ENCODE results near the gene CCN2. TPM values are rescaled to one million over a fixed set of nuclear protein-coding genes. Genes with fewer than 3 reads are reported as not detected.

Gene CCN2
- total RNA-seq, 5 donors from 2014 or later (not counting 1 experiment from before 2014, with no cell fraction given), result 0.49 to 1.3 (median 1.2) TPM; not detected in 2

DNA sequence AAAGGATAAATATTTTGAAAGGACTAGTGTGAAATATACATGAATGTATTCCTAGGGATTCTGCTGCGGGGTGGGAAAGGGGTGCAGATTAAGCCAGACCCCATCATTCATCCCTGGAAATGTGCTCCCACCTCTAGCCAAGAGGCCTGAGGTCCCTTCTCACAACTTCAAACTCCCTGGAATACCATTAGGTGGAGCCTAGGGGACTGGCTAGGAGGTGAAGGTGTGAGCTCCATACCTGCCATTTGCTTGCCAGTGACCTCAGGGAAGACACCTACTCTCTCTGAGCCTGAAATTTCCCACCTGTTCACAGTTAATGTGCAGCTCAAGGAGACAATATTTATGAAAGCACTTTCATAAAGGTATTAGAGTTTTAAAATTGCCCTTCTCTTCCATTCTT is 4.7 kb upstream of the CCN2 start:
- POLR2A ChIA-PET, result no interaction called here
- H3K4me3 ChIP-seq (ENCODE audit: control insufficient read depth in 1 of 2, extremely low read depth in 1 of 2, low read length in 1 of 2), result no peak overlapping the region
- DNase-seq, result no peak
- no peak for ATAC-seq (replicated peaks in 1 of 4)
- no peaks in the 10 kb centered on the region for H3K4me1 ChIP-seq (ENCODE audit: control insufficient read depth in 1 of 2, extremely low read depth in 1 of 2, insufficient read depth in 2 of 2, low read length in 2 of 2)
- CTCF ChIA-PET, result no interaction called here
- no peak overlapping the region for H3K4me3 Mint-ChIP-seq
- H3K36me3 ChIP-seq (ENCODE audit: control insufficient read depth in 2 of 2, extremely low read depth in 1 of 2, insufficient read depth in 1 of 2, low read length in 1 of 2), result no peaks in the 10 kb centered on the region
- H3K27me3 Mint-ChIP-seq, result peaks cover 31 to 33% of the 10 kb centered on the region in 2 donors
- H3K36me3 Mint-ChIP-seq, result no peaks in the 10 kb centered on the region
- H3K4me1 Mint-ChIP-seq, result peaks cover 0 to 5% (median 3%) of the 10 kb centered on the region in 3 donors
- peaks cover 3 to 4% of the 10 kb centered on the region in 2 experiments for H3K27me3 ChIP-seq (replicated peaks in 1 of 2; ENCODE audit: control insufficient read depth in 2 of 2, extremely low read depth in 1 of 2, insufficient read depth in 2 of 2, low read length in 1 of 2)
- H3K27ac ChIP-seq (ENCODE audit: low read length), result no peak overlapping the region
- no peak overlapping the region for H3K27ac Mint-ChIP-seq
- WGBS (ENCODE audit: insufficient coverage), result no CpG with 5 or more reads among the region's 1 CpG
- H3K9me3 Mint-ChIP-seq, result no peaks in the 10 kb centered on the region
- no peaks in the 10 kb centered on the region for H3K9me3 ChIP-seq

DNA sequence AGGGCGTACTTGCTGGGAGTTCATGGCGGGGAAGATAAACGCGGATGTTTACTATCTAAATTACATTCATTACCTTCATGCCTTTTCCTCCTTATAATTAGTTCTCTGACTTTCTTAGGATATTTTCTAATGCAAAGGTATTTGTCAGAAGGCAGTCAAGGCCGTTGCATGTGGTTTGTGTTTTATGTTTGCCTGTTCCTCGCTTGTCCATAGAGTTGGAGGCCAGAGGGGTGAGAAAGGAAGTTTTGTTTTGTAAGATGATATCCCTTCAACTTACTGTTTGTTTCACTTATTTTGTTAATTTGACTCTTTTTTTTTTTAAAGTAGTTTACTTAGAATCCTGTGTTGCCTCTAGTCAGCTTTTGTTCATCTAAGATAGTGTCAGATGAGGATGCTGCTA is 4.0 kb upstream of the CCN2 start:
- ATAC-seq (replicated peaks in 1 of 4) (no peak), DNase-seq (no peak)
- CTCF ChIA-PET, result no interaction called here

DNA sequence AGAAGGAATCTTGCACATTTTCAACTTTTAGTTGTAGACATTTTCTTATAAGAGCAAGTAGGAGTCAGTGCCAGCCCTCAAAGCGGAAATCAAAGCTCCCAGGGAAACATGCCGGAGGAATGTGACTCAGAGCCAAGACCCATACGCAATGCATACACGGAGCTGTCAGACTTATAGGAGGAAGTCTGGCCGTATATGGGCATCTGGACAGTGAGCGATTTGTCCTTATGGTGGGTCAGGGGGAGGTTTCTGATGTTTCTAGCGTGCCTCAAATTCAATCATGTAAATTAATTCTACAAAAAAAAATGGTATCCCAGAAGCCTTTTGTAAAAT is 3.6 kb upstream of the CCN2 start:
- ChIA-PET CTCF (no interaction called here), POLR2A (no interaction called here)
- Histone ChIP-seq H3K27me3 (replicated peaks in 1 of 2; ENCODE audit: control insufficient read depth in 2 of 2, extremely low read depth in 1 of 2, insufficient read depth in 2 of 2, low read length in 1 of 2) (peaks cover 9 to 12% of the 10 kb centered on the region in 2 experiments), H3K4me1 (ENCODE audit: control insufficient read depth in 1 of 2, extremely low read depth in 1 of 2, insufficient read depth in 2 of 2, low read length in 2 of 2) (peaks cover 0 to 9% of the 10 kb centered on the region in 2 experiments), H3K9me3 (no peaks in the 10 kb centered on the region), H3K36me3 (ENCODE audit: control insufficient read depth in 2 of 2, extremely low read depth in 1 of 2, insufficient read depth in 1 of 2, low read length in 1 of 2) (no peaks in the 10 kb centered on the region), H3K4me3 (ENCODE audit: control insufficient read depth in 1 of 2, extremely low read depth in 1 of 2, low read length in 1 of 2) (no peak overlapping the region), H3K27ac (ENCODE audit: low read length) (no peak overlapping the region)
- 96% methylated on average over 5 of the region's 7 CpGs for WGBS (ENCODE audit: insufficient coverage)
- no peak for ATAC-seq (replicated peaks in 1 of 4)
- no peak for DNase-seq
- Mint-ChIP-seq H3K9me3 (no peaks in the 10 kb centered on the region), H3K36me3 (no peaks in the 10 kb centered on the region), H3K4me1 (peaks cover 7 to 12% (median 10%) of the 10 kb centered on the region in 3 donors), H3K27ac (no peak overlapping the region), H3K27me3 (peaks cover 38 to 40% of the 10 kb centered on the region in 2 donors), H3K4me3 (no peak overlapping the region)

More for the DNA sequence above, 4.0 kb upstream of the CCN2 start:
- no CpG with 5 or more reads among the region's 6 CpGs for WGBS (ENCODE audit: insufficient coverage)
- Histone ChIP-seq H3K27ac (ENCODE audit: low read length) (no peak overlapping the region), H3K4me3 (ENCODE audit: control insufficient read depth in 1 of 2, extremely low read depth in 1 of 2, low read length in 1 of 2) (no peak overlapping the region), H3K9me3 (no peaks in the 10 kb centered on the region), H3K27me3 (replicated peaks in 1 of 2; ENCODE audit: control insufficient read depth in 2 of 2, extremely low read depth in 1 of 2, insufficient read depth in 2 of 2, low read length in 1 of 2) (peaks cover 5 to 8% of the 10 kb centered on the region in 2 experiments), H3K4me1 (ENCODE audit: control insufficient read depth in 1 of 2, extremely low read depth in 1 of 2, insufficient read depth in 2 of 2, low read length in 2 of 2) (peaks cover 0 to 4% of the 10 kb centered on the region in 2 experiments), H3K36me3 (ENCODE audit: control insufficient read depth in 2 of 2, extremely low read depth in 1 of 2, insufficient read depth in 1 of 2, low read length in 1 of 2) (no peaks in the 10 kb centered on the region)
- Mint-ChIP-seq H3K9me3 (no peaks in the 10 kb centered on the region), H3K36me3 (no peaks in the 10 kb centered on the region), H3K27me3 (peaks cover 33 to 36% of the 10 kb centered on the region in 2 donors), H3K27ac (no peak overlapping the region), H3K4me1 (peaks cover 2 to 7% (median 6%) of the 10 kb centered on the region in 3 donors), H3K4me3 (no peak overlapping the region)
- POLR2A ChIA-PET, result no interaction called here

- no peak for DNase-seq
- Histone ChIP-seq H3K27ac (ENCODE audit: low read length) (no peak overlapping the region), H3K9me3 (no peaks in the 10 kb centered on the region), H3K27me3 (replicated peaks in 1 of 2; ENCODE audit: control insufficient read depth in 2 of 2, extremely low read depth in 1 of 2, insufficient read depth in 2 of 2, low read length in 1 of 2) (peaks cover 13 to 14% of the 10 kb centered on the region in 2 experiments), H3K4me1 (ENCODE audit: control insufficient read depth in 1 of 2, extremely low read depth in 1 of 2, insufficient read depth in 2 of 2, low read length in 2 of 2) (peaks cover 0 to 9% of the 10 kb centered on the region in 2 experiments), H3K36me3 (ENCODE audit: control insufficient read depth in 2 of 2, extremely low read depth in 1 of 2, insufficient read depth in 1 of 2, low read length in 1 of 2) (no peaks in the 10 kb centered on the region), H3K4me3 (ENCODE audit: control insufficient read depth in 1 of 2, extremely low read depth in 1 of 2, low read length in 1 of 2) (no peak overlapping the region)
- ChIA-PET CTCF (no interaction called here), POLR2A (no interaction called here)
- peaks cover 43 to 45% of the 10 kb centered on the region in 2 donors for H3K27me3 Mint-ChIP-seq
- ATAC-seq (replicated peaks in 1 of 4), result no peak
- H3K27ac Mint-ChIP-seq, result no peak overlapping the region
- 0% methylated on average over 1 of the region's 3 CpGs for WGBS (ENCODE audit: insufficient coverage)
- H3K9me3 Mint-ChIP-seq, result no peaks in the 10 kb centered on the region
- peaks cover 7 to 16% (median 10%) of the 10 kb centered on the region in 3 donors for H3K4me1 Mint-ChIP-seq
- no peaks in the 10 kb centered on the region for H3K36me3 Mint-ChIP-seq
- H3K4me3 Mint-ChIP-seq, result no peak overlapping the region
Measured at GRCh38 chr6:131954059-131954774, 3.0 kb upstream of the CCN2 start.

DNA sequence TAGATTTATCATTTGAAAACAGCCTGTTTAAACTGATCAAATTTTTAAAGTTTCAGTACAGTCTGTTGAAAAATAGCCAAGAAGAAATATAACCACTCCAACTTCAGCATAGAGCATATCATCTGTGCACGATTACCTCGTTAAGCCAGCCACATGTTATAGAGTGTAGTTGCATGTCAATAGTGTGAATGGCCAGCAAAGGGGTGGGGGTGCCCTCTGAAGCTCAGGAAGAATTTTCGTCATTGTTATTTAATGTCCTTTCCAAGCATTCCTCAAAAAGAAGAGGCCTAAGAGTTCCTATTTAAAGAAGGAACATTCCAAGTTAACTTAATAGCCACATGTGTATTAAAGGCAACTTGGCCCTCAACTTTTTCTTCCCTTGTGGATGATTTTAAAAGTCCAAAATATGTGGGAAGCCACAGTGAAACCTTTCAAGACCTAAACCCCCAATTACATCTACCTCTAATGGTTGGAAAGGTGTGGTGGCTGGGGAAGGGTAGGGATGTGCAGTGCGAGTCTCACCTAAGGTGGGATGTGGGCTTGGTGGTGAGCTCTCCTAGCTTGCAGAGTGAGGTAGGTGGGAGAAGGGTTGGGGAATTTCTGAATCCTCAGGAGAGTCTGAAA is 1.8 kb upstream of the CCN2 start:
- Histone ChIP-seq H3K36me3 (ENCODE audit: control insufficient read depth in 2 of 2, extremely low read depth in 1 of 2, insufficient read depth in 1 of 2, low read length in 1 of 2) (no peaks in the 10 kb centered on the region), H3K4me1 (ENCODE audit: control insufficient read depth in 1 of 2, extremely low read depth in 1 of 2, insufficient read depth in 2 of 2, low read length in 2 of 2) (peaks cover 0 to 9% of the 10 kb centered on the region in 2 experiments), H3K4me3 (ENCODE audit: control insufficient read depth in 1 of 2, extremely low read depth in 1 of 2, low read length in 1 of 2) (no peak overlapping the region), H3K9me3 (no peaks in the 10 kb centered on the region), H3K27ac (ENCODE audit: low read length) (no peak overlapping the region), H3K27me3 (replicated peaks in 1 of 2; ENCODE audit: control insufficient read depth in 2 of 2, extremely low read depth in 1 of 2, insufficient read depth in 2 of 2, low read length in 1 of 2) (peaks cover 14 to 16% of the 10 kb centered on the region in 2 experiments)
- H3K27ac Mint-ChIP-seq, result no peak overlapping the region
- peaks cover 53 to 56% of the 10 kb centered on the region in 2 donors for H3K27me3 Mint-ChIP-seq
- ATAC-seq (replicated peaks in 1 of 4), result no peak
- no peaks in the 10 kb centered on the region for H3K9me3 Mint-ChIP-seq
- H3K4me3 Mint-ChIP-seq, result no peak overlapping the region
- POLR2A ChIA-PET, result no interaction called here
- H3K36me3 Mint-ChIP-seq, result no peaks in the 10 kb centered on the region
- DNase-seq, result no peak
- WGBS (ENCODE audit: insufficient coverage), result 100% methylated on average over 1 of the region's 4 CpGs
- CTCF ChIA-PET, result no interaction called here
- peaks cover 7 to 17% (median 10%) of the 10 kb centered on the region in 3 donors for H3K4me1 Mint-ChIP-seq

DNA sequence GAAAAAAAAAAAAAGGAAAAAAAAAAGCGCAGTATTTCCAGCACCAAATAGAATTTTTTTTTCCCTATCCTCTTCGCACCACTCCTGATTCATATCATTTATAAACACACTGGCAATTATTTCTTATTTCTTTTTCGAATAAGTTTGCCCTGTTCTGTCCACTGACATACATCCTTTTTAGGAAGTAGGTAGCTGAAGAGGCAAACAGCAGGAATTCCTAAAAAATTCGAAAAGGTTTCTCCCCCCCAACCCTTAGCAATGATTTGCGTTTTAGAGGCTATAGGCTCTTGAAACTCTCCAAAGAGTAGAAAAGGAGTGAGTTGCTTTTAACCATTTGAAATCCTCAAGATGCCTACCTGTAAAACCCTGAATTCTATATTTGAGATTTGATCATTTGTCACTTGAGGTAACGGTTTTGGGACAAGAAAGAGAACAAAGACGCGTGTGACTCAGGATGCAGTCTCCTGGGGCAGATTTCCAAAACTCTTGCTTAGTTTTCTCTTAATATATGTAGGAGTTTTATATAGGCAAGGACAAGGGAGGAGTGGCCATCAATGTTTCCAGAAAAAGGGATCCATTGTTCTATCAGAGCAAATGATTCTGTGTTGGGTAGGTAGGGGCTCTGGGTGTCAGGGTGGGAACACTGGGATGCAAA is 531 bp upstream of the CCN2 start:
- no peaks in the 10 kb centered on the region for H3K36me3 Mint-ChIP-seq
- ChIA-PET CTCF (no interaction called here), POLR2A (no interaction called here)
- H3K27me3 Mint-ChIP-seq, result peaks cover 58 to 65% of the 10 kb centered on the region in 2 donors
- H3K9me3 ChIP-seq, result no peaks in the 10 kb centered on the region
- peaks cover 7 to 17% (median 10%) of the 10 kb centered on the region in 3 donors for H3K4me1 Mint-ChIP-seq
- no peak overlapping the region for H3K27ac Mint-ChIP-seq
- 100% methylated on average over 3 of the region's 8 CpGs for WGBS (ENCODE audit: insufficient coverage)
- H3K27me3 ChIP-seq (replicated peaks in 1 of 2; ENCODE audit: control insufficient read depth in 2 of 2, extremely low read depth in 1 of 2, insufficient read depth in 2 of 2, low read length in 1 of 2), result peaks cover 14 to 16% of the 10 kb centered on the region in 2 experiments
- no peaks in the 10 kb centered on the region for H3K36me3 ChIP-seq (ENCODE audit: control insufficient read depth in 2 of 2, extremely low read depth in 1 of 2, insufficient read depth in 1 of 2, low read length in 1 of 2)
- no peaks in the 10 kb centered on the region for H3K9me3 Mint-ChIP-seq
- peak overlapping the region; percentile 54 to 68 (median 64) for H3K4me3 Mint-ChIP-seq
- H3K27ac ChIP-seq (ENCODE audit: low read length), result no peak overlapping the region
- DNase-seq (no peak), ATAC-seq (replicated peaks in 1 of 4) (no peak)
- H3K4me1 ChIP-seq (ENCODE audit: control insufficient read depth in 1 of 2, extremely low read depth in 1 of 2, insufficient read depth in 2 of 2, low read length in 2 of 2), result peaks cover 0 to 9% of the 10 kb centered on the region in 2 experiments
- no peak overlapping the region for H3K4me3 ChIP-seq (ENCODE audit: control insufficient read depth in 1 of 2, extremely low read depth in 1 of 2, low read length in 1 of 2)

All from T-cell (primary cell).